GM12865 (cell line): ENCODE measurements around the gene KIAA1217.

Source experiments
- DNase-seq: peaks from one replicate; pipeline ENCODE4 v3.0.0; 2010; ENCODE audit warnings: low read depth
- H3K4me3 ChIP-seq: 2 replicates; pipeline ENCODE4 v1.5.1; 2011; ENCODE audit warnings: mild to moderate bottlenecking, low read depth, low read length, control low read depth
- CTCF ChIP-seq: IDR thresholded peaks from 2 replicates; pipeline ENCODE4 v1.5.1; 2011; ENCODE audit warnings: low read length, control low read depth, low read depth, inconsistent platforms; ENCODE audit not compliant: insufficient read depth; ENCODE audit errors: missing control alignments

The KIAA1217 gene

GRCh38 chr10:24174014-24174413 is 34.9 kb upstream of the KIAA1217 start:
- no peak for DNase-seq

GRCh38 chr10:24176658-24177057 is 32.3 kb upstream of the KIAA1217 start:
- TF ChIP-seq CTCF: no peak
- H3K4me3 ChIP-seq: no peak overlapping the region

More at GRCh38 chr10:24174014-24174413, 34.9 kb upstream of the KIAA1217 start:
- H3K4me3 ChIP-seq: no peak overlapping the region
- TF ChIP-seq CTCF: no peak

GRCh38 chr10:24177636-24178035 is 31.3 kb upstream of the KIAA1217 start:
- no peak for DNase-seq
- no peak for TF ChIP-seq CTCF
- H3K4me3 ChIP-seq: no peak overlapping the region

More at GRCh38 chr10:24176658-24177057, 32.3 kb upstream of the KIAA1217 start:
- DNase-seq: no peak

- no peak overlapping the region for H3K4me3 ChIP-seq
- no peak for TF ChIP-seq CTCF
- no peak for DNase-seq
These were observed 28.0 kb upstream of the KIAA1217 start for GRCh38 chr10:24180891-24181290.

- no peak for DNase-seq
- no peak for TF ChIP-seq CTCF
- H3K4me3 ChIP-seq: no peak overlapping the region
These were observed 24.5 kb upstream of the KIAA1217 start for GRCh38 chr10:24184455-24184854.

- no peak for DNase-seq
- TF ChIP-seq CTCF: no peak
- H3K4me3 ChIP-seq: no peak overlapping the region
These were observed 15.6 kb upstream of the KIAA1217 start for GRCh38 chr10:24193330-24193729.

GRCh38 chr10:24197263-24197662 is 11.7 kb upstream of the KIAA1217 start:
- H3K4me3 ChIP-seq: no peak overlapping the region
- DNase-seq: no peak
- TF ChIP-seq CTCF: no peak
